Renal cortex interstitium (tissue), 11 donors: ENCODE measurements around the gene ENDOV. TPM values are rescaled to one million over a fixed set of nuclear protein-coding genes. Genes with fewer than 3 reads are reported as not detected.
A peak's percentile ranks its signal among the peaks of the same experiment; 100 is the strongest.

ENCODE experiments used
- DNase-seq, 11 donors: peaks; one replicate each; pipeline ENCODE4 v3.0.0-alpha.2; 2013; ENCODE audit warnings: low read depth in 9 of 11, low spot score in 4 of 11; ENCODE audit errors: extremely low read depth in 1 of 11
- polyA plus RNA-seq, 3 donors: library from polyadenylated mRNA; unstranded; fragments of 120-200 nt; gene quantifications; one replicate each; pipeline ENCODE4 v1.2.1, GENCODE V29; 2013; ENCODE audit not compliant: insufficient read length in 3 of 3

ENDOV gene
- polyA plus RNA-seq, 3 donors, result 28.7 to 40.9 (median 34.6) TPM

GRCh38 chr17:80455784-80456183, 40.8 kb downstream of the ENDOV start:
- DNase-seq, result no peak

- DNase-seq, result no peak
These were observed 41.7 kb downstream of the ENDOV start for GRCh38 chr17:80456465-80457235.

- no peak for DNase-seq
These were observed 42.4 kb downstream of the ENDOV start for GRCh38 chr17:80457236-80457856.

DNA sequence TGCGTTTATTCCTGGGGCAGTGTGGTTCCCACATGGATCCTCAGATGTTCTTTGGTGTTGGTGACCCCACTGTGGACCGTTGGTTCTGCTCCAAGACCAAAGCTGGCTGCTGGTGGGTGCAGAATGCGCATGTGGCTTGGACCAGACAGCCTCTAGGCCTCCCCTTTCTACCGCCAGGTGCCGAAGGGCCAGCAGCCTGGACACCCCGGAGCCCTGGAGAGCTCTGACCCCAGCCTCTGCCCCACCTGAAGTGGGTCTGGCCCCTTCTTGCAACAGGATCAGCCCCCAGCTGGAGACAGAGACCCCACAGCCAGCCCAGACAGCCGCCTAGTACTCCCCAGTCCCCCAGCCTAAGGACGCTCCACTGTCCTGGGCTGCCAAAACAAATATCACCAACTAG, 43.0 kb downstream of the ENDOV start:
- DNase-seq, result no peak

DNA sequence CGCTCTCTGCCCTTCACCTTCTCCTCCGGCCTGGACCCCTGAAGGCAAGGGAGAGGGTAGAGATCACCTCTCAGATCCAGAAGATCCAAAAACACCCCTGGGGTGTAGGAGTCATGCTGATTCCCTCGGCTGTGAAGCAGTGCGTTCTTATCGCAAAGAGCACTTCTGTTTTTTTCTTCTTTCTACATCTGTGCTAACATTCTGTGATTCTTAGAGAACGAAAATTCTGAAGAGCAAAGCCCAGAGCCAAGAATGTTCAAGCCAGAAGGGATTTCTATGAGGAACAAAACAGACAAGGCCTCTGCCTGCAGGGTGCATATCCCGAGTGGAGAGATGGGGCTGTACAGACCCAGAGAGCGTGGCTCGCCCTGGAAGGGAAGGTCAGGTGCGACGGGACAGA, 44.3 kb downstream of the ENDOV start:
- no peak for DNase-seq

DNA sequence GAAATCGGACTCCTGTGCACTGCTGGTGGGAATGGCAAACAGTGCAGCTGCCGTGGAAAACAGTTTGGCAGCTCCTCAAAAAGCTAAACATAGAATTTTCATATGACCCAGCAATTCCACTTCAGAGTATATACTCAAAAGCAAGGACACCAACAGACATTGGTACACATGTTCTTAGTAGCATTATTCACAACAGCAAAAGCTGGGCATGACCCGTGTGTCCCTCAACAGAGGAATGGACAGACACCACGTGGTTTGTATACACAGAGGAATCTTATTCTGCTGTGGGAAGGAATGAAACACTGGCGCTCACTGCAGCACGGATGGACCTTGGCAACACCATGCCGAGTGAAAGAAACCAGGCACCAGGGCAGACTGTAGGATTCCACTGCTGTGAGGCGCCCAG, 45.5 kb downstream of the ENDOV start:
- DNase-seq, result no peak

DNA sequence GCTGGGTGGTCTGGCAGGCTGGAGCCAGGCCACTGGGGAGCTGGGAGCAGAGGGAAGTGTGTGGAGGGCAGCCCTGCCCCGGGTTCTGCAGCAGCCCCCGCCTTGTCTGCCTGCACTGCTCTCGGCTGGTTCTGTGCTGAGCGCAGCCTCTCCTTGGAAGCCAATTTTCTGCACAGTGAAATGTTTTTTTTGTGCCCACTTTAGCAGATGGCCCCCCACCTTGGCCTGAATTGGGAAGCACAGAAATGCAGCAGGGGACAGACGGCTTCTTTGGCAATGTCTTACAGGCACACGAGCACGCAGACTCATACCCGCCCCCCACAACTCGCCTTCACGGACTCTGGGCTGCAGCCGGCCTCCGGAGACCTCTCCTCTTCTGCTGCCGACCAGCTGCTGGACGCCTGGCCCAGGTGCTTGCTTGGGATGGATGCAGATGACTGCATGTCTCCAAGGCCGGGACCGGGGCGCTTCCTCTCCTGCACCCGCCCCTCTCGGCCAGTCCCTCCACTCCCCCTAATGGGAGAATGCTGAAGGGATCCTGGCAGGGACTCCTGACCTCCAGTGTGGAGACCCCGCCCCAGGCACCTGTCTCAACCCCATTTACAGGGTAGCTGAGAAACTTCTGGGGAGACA, 46.7 kb downstream of the ENDOV start:
- no peak for DNase-seq

- no peak for DNase-seq
These were observed 48.9 kb downstream of the ENDOV start for GRCh38 chr17:80463784-80464400.

DNA sequence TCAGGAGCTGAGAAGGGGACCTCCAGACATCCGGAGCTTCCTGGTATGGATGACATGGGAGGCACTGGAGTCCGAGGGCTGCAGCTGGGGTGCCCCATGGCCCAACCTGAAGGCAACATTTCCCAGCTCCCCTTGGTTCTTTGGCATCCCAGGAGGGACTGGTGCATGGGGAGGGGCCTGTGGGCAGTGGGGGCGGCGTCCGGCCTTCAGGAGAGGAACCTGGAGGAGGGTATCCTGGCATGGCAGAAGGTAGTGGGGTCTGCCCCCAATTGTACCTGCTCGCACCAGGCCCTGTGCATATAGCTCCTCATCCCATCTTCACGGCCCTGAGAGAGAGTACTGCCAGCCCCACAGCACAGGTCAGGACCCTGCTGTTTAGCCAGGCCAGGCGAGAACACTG, 49.5 kb downstream of the ENDOV start:
- DNase-seq, result no peak

- DNase-seq, result no peak
These were observed 50.5 kb downstream of the ENDOV start for GRCh38 chr17:80465327-80465974.

GRCh38 chr17:80466188-80466705, 51.3 kb downstream of the ENDOV start:
- DNase-seq, result no peak

GRCh38 chr17:80468242-80468641, 53.3 kb downstream of the ENDOV start:
- peak in 1 of 11 donors; percentile 37 for DNase-seq

- no peak for DNase-seq
These were observed 54.0 kb downstream of the ENDOV start for GRCh38 chr17:80468781-80469493.

DNA sequence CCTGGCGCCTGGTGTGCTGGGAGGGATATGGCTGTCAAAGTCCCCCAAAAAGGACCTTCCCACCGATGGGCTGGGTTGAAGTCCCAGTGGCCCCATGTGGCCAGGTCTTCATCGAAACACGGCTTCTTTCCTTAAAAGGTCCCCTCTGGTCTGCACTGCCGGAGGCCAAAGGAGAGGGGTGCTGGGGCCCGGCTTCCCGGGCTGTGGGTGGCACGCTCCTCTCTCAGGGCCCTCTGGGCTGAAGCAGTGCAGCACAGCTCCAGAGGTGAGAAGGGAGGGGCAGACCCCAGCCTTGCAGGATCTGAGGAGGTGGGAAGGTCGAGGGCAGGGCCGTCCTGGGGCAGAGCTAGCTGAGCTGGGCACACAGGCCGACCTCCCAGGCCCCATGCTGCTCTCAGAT, 54.7 kb downstream of the ENDOV start:
- no peak for DNase-seq

DNA sequence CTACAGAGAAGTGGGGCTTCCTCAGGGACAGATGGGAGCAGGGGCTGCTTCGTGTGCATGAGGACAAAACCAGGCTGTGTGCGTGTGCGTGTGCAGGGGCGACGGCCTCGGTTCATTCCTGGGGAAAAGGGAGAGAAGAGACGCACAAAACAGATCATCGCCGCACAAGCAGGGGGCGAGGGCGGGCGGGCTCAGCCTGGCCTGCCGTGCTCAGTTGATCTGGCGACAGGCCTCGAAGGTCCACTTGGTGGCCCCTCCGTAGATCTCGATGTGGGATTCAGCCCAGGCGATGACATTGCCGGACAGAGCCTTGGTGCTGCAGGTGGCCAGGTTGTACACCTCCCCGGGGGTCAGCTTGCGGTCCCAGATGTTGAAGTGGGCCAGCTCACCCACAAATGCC, 55.6 kb downstream of the ENDOV start:
- no peak for DNase-seq

- no peak for DNase-seq
These were observed 57.0 kb downstream of the ENDOV start for GRCh38 chr17:80471922-80472321.

GRCh38 chr17:80472996-80473395, 58.0 kb downstream of the ENDOV start:
- no peak for DNase-seq

GRCh38 chr17:80473701-80474100, 58.7 kb downstream of the ENDOV start:
- DNase-seq, result no peak
